ENCODE results near the gene DPY30. TPM values are rescaled to one million over a fixed set of nuclear protein-coding genes. Genes with fewer than 3 reads are reported as not detected.
A peak's percentile ranks its signal among the peaks of the same experiment; 100 is the strongest.

DPY30 gene
- polyA plus RNA-seq, 1 donor (not counting 4 experiments of a cell fraction or from before 2014, with no cell fraction given) = 117 TPM

GRCh38 chr2:32067549-32067948, 27.9 kb upstream of the DPY30 start:
- H3K9me3 ChIP-seq (ENCODE audit: control insufficient read depth, low read depth, low read length) = no peaks in the 10 kb centered on the region
- TF ChIP-seq, protein P1, sequence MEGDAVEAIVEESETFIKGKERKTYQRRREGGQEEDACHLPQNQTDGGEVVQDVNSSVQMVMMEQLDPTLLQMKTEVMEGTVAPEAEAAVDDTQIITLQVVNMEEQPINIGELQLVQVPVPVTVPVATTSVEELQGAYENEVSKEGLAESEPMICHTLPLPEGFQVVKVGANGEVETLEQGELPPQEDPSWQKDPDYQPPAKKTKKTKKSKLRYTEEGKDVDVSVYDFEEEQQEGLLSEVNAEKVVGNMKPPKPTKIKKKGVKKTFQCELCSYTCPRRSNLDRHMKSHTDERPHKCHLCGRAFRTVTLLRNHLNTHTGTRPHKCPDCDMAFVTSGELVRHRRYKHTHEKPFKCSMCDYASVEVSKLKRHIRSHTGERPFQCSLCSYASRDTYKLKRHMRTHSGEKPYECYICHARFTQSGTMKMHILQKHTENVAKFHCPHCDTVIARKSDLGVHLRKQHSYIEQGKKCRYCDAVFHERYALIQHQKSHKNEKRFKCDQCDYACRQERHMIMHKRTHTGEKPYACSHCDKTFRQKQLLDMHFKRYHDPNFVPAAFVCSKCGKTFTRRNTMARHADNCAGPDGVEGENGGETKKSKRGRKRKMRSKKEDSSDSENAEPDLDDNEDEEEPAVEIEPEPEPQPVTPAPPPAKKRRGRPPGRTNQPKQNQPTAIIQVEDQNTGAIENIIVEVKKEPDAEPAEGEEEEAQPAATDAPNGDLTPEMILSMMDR (optimal IDR thresholded peaks at IDR 0.05 in 1 of 3, IDR thresholded peaks at IDR 0.05 in 1 of 3, conservative IDR thresholded peaks at IDR 0.05 in 1 of 3; ENCODE audit: extremely low read depth in 1 of 3, insufficient read depth in 2 of 3, low read length in 3 of 3) = no peak
- no peak overlapping the region for H3K27ac ChIP-seq (ENCODE audit: control insufficient read depth, insufficient read depth, low read length)
- H2AFZ ChIP-seq (ENCODE audit: control insufficient read depth, low read length) = no peak overlapping the region
- H3K36me3 ChIP-seq (ENCODE audit: control insufficient read depth in 2 of 2, extremely low read depth in 1 of 2, insufficient read depth in 2 of 2, low read length in 2 of 2) = no peaks in the 10 kb centered on the region
- H3K4me2 ChIP-seq (ENCODE audit: control insufficient read depth, extremely low read depth, insufficient read depth, low read depth, low read length) = no peak overlapping the region
- no peaks in the 10 kb centered on the region for H4K20me1 ChIP-seq (ENCODE audit: control insufficient read depth, extremely low read depth, insufficient read depth, low read length)
- H3K9ac ChIP-seq (ENCODE audit: control insufficient read depth, extremely low read depth, insufficient read depth, low read length) = no peak overlapping the region
- peaks cover 6% of the 10 kb centered on the region for H3K79me2 ChIP-seq (ENCODE audit: control insufficient read depth, insufficient read depth, low read length)
- H3K9me1 ChIP-seq (ENCODE audit: control insufficient read depth, extremely low read depth, insufficient read depth, low read length) = no peaks in the 10 kb centered on the region
- no peak for DNase-seq (ENCODE audit: low read depth, low spot score)
- no peak for FAIRE-seq
- H3K27me3 ChIP-seq (ENCODE audit: control insufficient read depth, extremely low read depth, insufficient read depth, low read length) = no peaks in the 10 kb centered on the region
- peaks cover 10% of the 10 kb centered on the region for H3K4me1 ChIP-seq (ENCODE audit: control insufficient read depth, extremely low read depth, insufficient read depth, low read length)
- no peak overlapping the region for H3K4me3 ChIP-seq (ENCODE audit: control insufficient read depth in 2 of 3, extremely low read depth in 1 of 3, insufficient read depth in 2 of 3, low read depth in 1 of 3, low read length in 3 of 3)
- dilution Hi-C loops (cut with MboI; ENCODE audit: extremely low pct_ligation_motif_present, low sequenced_read_pairs) = no loop called here

DNA sequence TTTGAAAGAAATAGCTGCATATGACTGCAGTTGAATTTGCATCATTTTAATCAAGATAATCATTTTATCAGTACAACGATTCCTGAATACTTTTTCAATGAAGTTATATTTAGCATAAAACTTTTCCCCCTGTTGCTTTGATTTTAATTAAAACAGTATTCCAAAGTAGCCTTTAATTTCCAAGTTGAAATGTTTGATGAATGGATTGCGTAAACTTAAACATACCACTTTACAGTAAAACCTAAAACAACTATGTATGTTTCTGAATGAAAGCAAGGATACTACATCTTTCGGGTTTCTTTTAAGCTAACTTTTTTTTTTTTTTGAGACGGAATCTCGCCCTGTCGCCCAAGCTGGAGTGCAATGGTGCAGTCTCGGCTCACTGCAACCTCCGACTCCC, 25.1 kb upstream of the DPY30 start:
- no peaks in the 10 kb centered on the region for H3K27me3 ChIP-seq (ENCODE audit: control insufficient read depth, extremely low read depth, insufficient read depth, low read length)
- no peaks in the 10 kb centered on the region for H3K36me3 ChIP-seq (ENCODE audit: control insufficient read depth in 2 of 2, extremely low read depth in 1 of 2, insufficient read depth in 2 of 2, low read length in 2 of 2)
- no peak overlapping the region for H3K27ac ChIP-seq (ENCODE audit: control insufficient read depth, insufficient read depth, low read length)
- peak overlapping the region; percentile 79 to 94 (median 93) for H3K4me3 ChIP-seq (ENCODE audit: control insufficient read depth in 2 of 3, extremely low read depth in 1 of 3, insufficient read depth in 2 of 3, low read depth in 1 of 3, low read length in 3 of 3)
- peaks cover 4% of the 10 kb centered on the region for H3K79me2 ChIP-seq (ENCODE audit: control insufficient read depth, insufficient read depth, low read length)
- H3K9me3 ChIP-seq (ENCODE audit: control insufficient read depth, low read depth, low read length) = no peaks in the 10 kb centered on the region
- no peaks in the 10 kb centered on the region for H4K20me1 ChIP-seq (ENCODE audit: control insufficient read depth, extremely low read depth, insufficient read depth, low read length)
- H3K9me1 ChIP-seq (ENCODE audit: control insufficient read depth, extremely low read depth, insufficient read depth, low read length) = no peaks in the 10 kb centered on the region
- peak overlapping the region; percentile 92 for H3K4me2 ChIP-seq (ENCODE audit: control insufficient read depth, extremely low read depth, insufficient read depth, low read depth, low read length)
- no peak overlapping the region for H2AFZ ChIP-seq (ENCODE audit: control insufficient read depth, low read length)
- peak overlapping the region; percentile 82 for H3K9ac ChIP-seq (ENCODE audit: control insufficient read depth, extremely low read depth, insufficient read depth, low read length)
- TF ChIP-seq EZH2 (IDR thresholded peaks at IDR 0.05; ENCODE audit: low read length) = no peak
- TF ChIP-seq, protein P1 (optimal IDR thresholded peaks at IDR 0.05 in 1 of 3, IDR thresholded peaks at IDR 0.05 in 1 of 3, conservative IDR thresholded peaks at IDR 0.05 in 1 of 3; ENCODE audit: extremely low read depth in 1 of 3, insufficient read depth in 2 of 3, low read length in 3 of 3) = no peak
- H3K4me1 ChIP-seq (ENCODE audit: control insufficient read depth, extremely low read depth, insufficient read depth, low read length) = peaks cover 14% of the 10 kb centered on the region
- FAIRE-seq = no peak
- dilution Hi-C loops (cut with MboI; ENCODE audit: extremely low pct_ligation_motif_present, low sequenced_read_pairs) = no loop called here
- DNase-seq (ENCODE audit: low read depth, low spot score) = no peak
